Suprapubic skin (tissue), 4 donors: ENCODE measurements around the gene PCGF3. TPM values are rescaled to one million over a fixed set of nuclear protein-coding genes. Genes with fewer than 3 reads are reported as not detected.

ENCODE experiments used
- DNase-seq, 2 donors: peaks; one replicate each; pipeline ENCODE4 v3.0.0-alpha.2; 2019; ENCODE audit warnings: low spot score in 2 of 2
- H3K27ac ChIP-seq: fragments of 200-600 bp; sonication (generic); one replicate; pipeline ENCODE4 v1.5.1; 2019
- H3K27me3 ChIP-seq: fragments of 200-600 bp; sonication (generic); one replicate; pipeline ENCODE4 v1.5.1; 2019
- H3K36me3 ChIP-seq: fragments of 200-600 bp; sonication (generic); one replicate; pipeline ENCODE4 v1.5.1; 2019
- H3K4me1 ChIP-seq: fragments of 200-600 bp; sonication (generic); one replicate; pipeline ENCODE4 v1.5.1; 2019
- H3K4me3 ChIP-seq: fragments of 200-600 bp; sonication (generic); one replicate; pipeline ENCODE4 v1.5.1; 2019; ENCODE audit warnings: mild to moderate bottlenecking
- H3K9me3 ChIP-seq: fragments of 200-600 bp; sonication (generic); one replicate; pipeline ENCODE4 v1.5.1; 2019
- EP300 ChIP-seq: sonication (generic); formaldehyde crosslinking; IDR thresholded peaks from one replicate; pipeline ENCODE4 v1.6.1; 2017; ENCODE audit warnings: antibody characterized with exemption
- POLR2A ChIP-seq, 2 donors: fragments of 450-650 bp; IDR thresholded peaks; one replicate each; pipeline ENCODE4 v1.6.1; 2017; ENCODE audit warnings: antibody characterized with exemption in 2 of 2, mild to moderate bottlenecking in 2 of 2, moderate library complexity in 2 of 2
- POLR2AphosphoS5 ChIP-seq, 3 donors: sonication (generic); formaldehyde crosslinking; IDR thresholded peaks; one replicate each; pipeline ENCODE4 v1.6.1; 2017; ENCODE audit warnings: antibody characterized with exemption in 3 of 3
- WGBS: methylation state at CpG from one replicate; pipeline ENCODE4 v1.1.5; 2018; 5-methylcytosine and 5-hydroxymethylcytosine counted together
- total RNA-seq, 4 donors: library from RNA; depleted of rRNA; stranded (reverse); fragments of >200 nt; gene quantifications; one replicate each; pipeline ENCODE4 v1.1.0, GENCODE V29; 2016
- TF ChIP-seq, protein P1 (sequence below), 2 donors: fragments of 200-600 bp in 1 of 2; fragments of 450-650 bp in 1 of 2; sonication (generic) in 1 of 2; IDR thresholded peaks; one replicate each; pipeline ENCODE4 v1.5.1; 2016 to 2019; ENCODE audit warnings: antibody characterized with exemption in 2 of 2, mild to moderate bottlenecking in 1 of 2, moderate library complexity in 1 of 2

The PCGF3 gene
- total RNA-seq, 4 donors from 2014 or later: 59.7 to 152 (median 71.2) TPM

DNA sequence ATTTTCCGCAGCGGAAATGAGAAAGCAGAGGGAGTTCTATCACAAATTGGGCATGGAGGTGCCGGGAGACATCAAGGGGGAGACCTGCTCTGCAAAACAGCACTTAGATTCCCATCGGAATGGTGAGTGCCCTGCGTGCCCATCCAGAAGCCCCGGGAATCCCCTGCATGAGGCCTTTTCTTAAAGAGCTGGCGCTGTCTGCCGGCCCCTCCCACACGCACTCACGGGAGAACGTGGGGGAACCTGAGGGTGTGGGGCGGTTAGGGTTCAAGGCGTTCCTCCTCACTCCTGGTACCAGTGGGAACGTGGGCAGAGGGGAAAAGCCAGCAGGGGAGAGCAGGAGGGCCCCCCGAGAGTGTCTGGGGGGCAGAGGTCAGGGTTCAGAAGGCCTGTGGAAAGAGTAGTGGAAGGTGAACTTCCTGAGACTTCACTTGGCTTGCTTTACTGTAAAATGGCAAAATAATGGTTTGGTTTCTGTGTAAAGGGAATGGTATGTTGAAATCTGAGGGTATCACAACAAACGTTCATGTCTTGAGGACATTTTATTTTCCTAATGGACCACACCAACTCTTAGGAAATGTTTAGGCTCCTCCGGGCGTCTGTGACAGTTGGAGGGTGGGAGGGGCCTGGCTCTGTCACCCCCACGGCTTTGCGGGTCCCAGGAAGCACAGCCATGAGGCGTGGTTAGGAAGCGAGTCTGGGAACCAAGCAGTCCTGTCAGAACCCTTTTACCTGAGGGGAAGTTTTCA, 38.0 kb downstream of the PCGF3 start:
- peaks cover 51% of the 10 kb centered on the region for H3K36me3 ChIP-seq
- H3K4me3 ChIP-seq: no peak overlapping the region
- TF ChIP-seq POLR2AphosphoS5 (IDR thresholded peaks at IDR 0.05) (no peak), EP300 (no peak), POLR2A (IDR thresholded peaks at IDR 0.05) (no peak)
- TF ChIP-seq, protein P1, sequence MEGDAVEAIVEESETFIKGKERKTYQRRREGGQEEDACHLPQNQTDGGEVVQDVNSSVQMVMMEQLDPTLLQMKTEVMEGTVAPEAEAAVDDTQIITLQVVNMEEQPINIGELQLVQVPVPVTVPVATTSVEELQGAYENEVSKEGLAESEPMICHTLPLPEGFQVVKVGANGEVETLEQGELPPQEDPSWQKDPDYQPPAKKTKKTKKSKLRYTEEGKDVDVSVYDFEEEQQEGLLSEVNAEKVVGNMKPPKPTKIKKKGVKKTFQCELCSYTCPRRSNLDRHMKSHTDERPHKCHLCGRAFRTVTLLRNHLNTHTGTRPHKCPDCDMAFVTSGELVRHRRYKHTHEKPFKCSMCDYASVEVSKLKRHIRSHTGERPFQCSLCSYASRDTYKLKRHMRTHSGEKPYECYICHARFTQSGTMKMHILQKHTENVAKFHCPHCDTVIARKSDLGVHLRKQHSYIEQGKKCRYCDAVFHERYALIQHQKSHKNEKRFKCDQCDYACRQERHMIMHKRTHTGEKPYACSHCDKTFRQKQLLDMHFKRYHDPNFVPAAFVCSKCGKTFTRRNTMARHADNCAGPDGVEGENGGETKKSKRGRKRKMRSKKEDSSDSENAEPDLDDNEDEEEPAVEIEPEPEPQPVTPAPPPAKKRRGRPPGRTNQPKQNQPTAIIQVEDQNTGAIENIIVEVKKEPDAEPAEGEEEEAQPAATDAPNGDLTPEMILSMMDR (IDR thresholded peaks at IDR 0.05): no peak
- H3K4me1 ChIP-seq: no peaks in the 10 kb centered on the region
- no peaks in the 10 kb centered on the region for H3K27me3 ChIP-seq
- 75% methylated on average over 22 of the region's 22 CpGs for WGBS
- no peak for DNase-seq
- no peak overlapping the region for H3K27ac ChIP-seq
- H3K9me3 ChIP-seq: no peaks in the 10 kb centered on the region

DNA sequence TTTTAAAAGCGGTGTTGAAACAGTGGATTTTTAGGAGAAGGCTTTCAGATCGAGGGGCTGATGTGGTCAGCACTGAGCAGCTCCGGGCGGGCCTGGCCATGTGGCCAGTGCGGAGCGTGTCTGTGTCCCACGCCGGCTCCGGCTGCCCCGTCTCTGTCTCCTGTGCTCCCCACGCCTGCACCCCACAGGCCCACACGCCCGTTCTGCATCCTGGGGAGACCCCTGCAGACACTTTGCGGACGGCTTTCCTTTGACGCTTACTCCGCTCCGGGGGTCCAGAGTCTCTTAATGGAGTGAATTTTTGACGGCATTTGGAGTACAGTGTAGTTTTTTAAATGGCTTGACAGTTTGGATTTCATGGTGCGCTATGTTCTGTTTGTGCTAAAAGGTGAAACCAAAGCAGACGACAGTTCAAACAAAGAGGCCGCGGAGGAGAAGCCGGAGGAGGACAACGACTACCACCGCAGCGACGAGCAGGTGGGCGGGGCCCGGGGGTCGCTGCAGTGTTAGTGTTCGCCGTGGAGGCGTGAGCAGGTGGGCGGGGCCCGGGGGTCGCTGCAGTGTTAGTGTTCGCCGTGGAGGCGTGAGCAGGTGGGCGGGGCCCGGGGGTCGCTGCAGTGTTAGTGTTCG, 38.7 kb downstream of the PCGF3 start:
- no peak for TF ChIP-seq POLR2A (IDR thresholded peaks at IDR 0.05)
- TF ChIP-seq POLR2AphosphoS5 (IDR thresholded peaks at IDR 0.05): no peak
- TF ChIP-seq, protein P1 (IDR thresholded peaks at IDR 0.05): no peak
- TF ChIP-seq EP300: no peak
- H3K27ac ChIP-seq: no peak overlapping the region
- WGBS: 93% methylated on average over 32 of the region's 44 CpGs
- no peak for DNase-seq
- H3K36me3 ChIP-seq: peaks cover 46% of the 10 kb centered on the region
- H3K9me3 ChIP-seq: no peaks in the 10 kb centered on the region
- H3K4me1 ChIP-seq: no peaks in the 10 kb centered on the region
- no peaks in the 10 kb centered on the region for H3K27me3 ChIP-seq
- H3K4me3 ChIP-seq: no peak overlapping the region

DNA sequence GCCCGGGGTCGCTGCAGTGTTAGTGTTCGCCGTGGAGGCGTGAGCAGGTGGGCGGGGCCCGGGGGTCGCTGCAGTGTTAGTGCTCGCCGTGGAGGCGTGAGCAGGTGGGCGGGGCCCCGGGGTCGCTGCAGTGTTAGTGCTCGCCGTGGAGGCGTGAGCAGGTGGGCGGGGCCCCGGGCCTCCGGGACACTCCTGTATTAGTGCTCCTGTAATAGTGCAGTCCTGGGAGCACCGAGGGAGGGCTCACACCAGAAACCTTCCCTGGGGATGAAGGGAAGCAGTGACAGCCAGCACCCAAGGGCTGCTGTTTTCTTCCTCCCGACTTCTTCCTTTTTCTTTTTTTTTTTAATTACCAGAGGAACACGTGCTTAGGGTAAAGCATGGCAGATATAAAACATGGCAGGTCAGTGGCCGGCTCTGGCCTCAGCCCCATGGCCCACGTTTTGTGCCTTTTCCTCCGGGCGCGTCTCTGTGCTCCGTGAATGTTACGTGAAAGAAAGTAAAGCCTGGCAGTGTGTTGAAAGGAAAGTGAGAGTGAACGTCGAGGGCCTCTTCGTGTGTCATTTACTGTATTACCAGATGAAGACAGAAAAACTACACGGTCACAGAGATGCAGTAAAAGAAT, 42.0 kb downstream of the PCGF3 start:
- 93% methylated on average over 19 of the region's 34 CpGs for WGBS
- TF ChIP-seq POLR2A (IDR thresholded peaks at IDR 0.05): no peak
- TF ChIP-seq, protein P1 (IDR thresholded peaks at IDR 0.05): no peak
- TF ChIP-seq POLR2AphosphoS5 (IDR thresholded peaks at IDR 0.05): no peak
- no peak for TF ChIP-seq EP300
- Histone ChIP-seq H3K27ac (no peak overlapping the region), H3K4me1 (peaks cover 8% of the 10 kb centered on the region), H3K27me3 (no peaks in the 10 kb centered on the region), H3K36me3 (peaks cover 37% of the 10 kb centered on the region), H3K9me3 (no peaks in the 10 kb centered on the region), H3K4me3 (no peak overlapping the region)
- no peak for DNase-seq

DNA sequence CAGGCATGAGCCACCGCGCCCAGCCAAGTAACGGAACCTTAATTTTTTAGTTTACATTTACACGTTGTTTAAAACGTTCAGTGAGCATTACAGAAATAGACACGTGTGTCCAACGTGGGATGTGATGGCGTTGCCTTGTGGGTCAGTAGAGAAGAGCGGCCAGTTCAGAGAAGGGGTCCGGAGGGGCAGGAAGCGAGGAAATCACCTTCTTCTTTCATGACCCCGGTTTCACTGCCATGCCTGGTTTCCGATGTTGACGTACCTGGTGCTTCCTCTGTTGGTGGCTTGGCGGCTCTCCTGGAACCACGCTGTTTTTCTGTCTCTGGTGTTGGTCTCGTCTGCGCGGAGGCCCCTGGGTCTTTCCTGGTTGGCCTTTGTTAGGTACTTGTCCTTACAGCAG, 42.8 kb downstream of the PCGF3 start:
- Histone ChIP-seq H3K9me3 (no peaks in the 10 kb centered on the region), H3K4me3 (no peak overlapping the region), H3K27me3 (no peaks in the 10 kb centered on the region), H3K36me3 (peaks cover 41% of the 10 kb centered on the region), H3K27ac (no peak overlapping the region), H3K4me1 (peaks cover 8% of the 10 kb centered on the region)
- TF ChIP-seq EP300 (no peak), POLR2A (IDR thresholded peaks at IDR 0.05) (no peak), POLR2AphosphoS5 (IDR thresholded peaks at IDR 0.05) (no peak)
- TF ChIP-seq, protein P1 (IDR thresholded peaks at IDR 0.05): no peak
- 92% methylated on average over 19 of the region's 19 CpGs for WGBS
- DNase-seq: no peak
